GM23248 (cell line): ENCODE data around the gene ABCC4.

Source experiments
- EZH2 ChIP-seq: fragments of 200-600 bp; sonication (generic); IDR thresholded peaks from 2 replicates; pipeline ENCODE4 v1.6.1; 2018; ENCODE audit warnings: antibody characterized with exemption, mild to moderate bottlenecking; ENCODE audit not compliant: insufficient read depth, poor library complexity, severe bottlenecking
- EZH2phosphoT487 ChIP-seq: fragments of 200-600 bp; sonication (generic); IDR thresholded peaks from 2 replicates; pipeline ENCODE4 v1.6.1; 2018; ENCODE audit warnings: antibody characterized with exemption, moderate library complexity, mild to moderate bottlenecking, low read depth; ENCODE audit not compliant: insufficient read depth

- TF ChIP-seq EZH2 = no peak
- TF ChIP-seq EZH2phosphoT487 = no peak
Observed at GRCh38 chr13:95335667-95336066, 34.4 kb upstream of the ABCC4 start.
